Effector memory CD8-positive, alpha-beta T cell (primary cell): ENCODE results near the gene CD48.
A peak's percentile ranks its signal among the peaks of the same experiment; 100 is the strongest.
"Not testable (repeated sequence)": the region's sequence is repeated elsewhere in the genome, so short reads cannot be mapped to it uniquely, and the experiment has no call there.

Experiments used
- ATAC-seq: fragments of 150-1000 bp; cut with Tn5 transposase; replicated peaks from 2 replicates; pipeline ENCODE4 v1.10.0; 2021; ENCODE audit warnings: mild to moderate bottlenecking, moderate library complexity
- DNase-seq, 3 experiments: peaks; one replicate each; pipeline ENCODE4 v3.0.0; 2021
- H3K27ac Mint-ChIP-seq, 2 donors: one replicate each; pipeline ENCODE4 v1.8.0; 2022; ENCODE audit warnings: mild to moderate bottlenecking in 2 of 2, mixed read lengths in 2 of 2, moderate library complexity in 2 of 2
- H3K27me3 Mint-ChIP-seq, 2 donors: one replicate each; pipeline ENCODE4 v1.8.0; 2022; ENCODE audit warnings: mixed read lengths in 2 of 2
- H3K36me3 Mint-ChIP-seq: one replicate; pipeline ENCODE4 v1.8.0; 2022; ENCODE audit warnings: mild to moderate bottlenecking, moderate library complexity, mixed read lengths; ENCODE audit not compliant: insufficient read depth
- H3K4me1 Mint-ChIP-seq, 2 donors: one replicate each; pipeline ENCODE4 v1.8.0; 2022; ENCODE audit warnings: low read depth in 2 of 2, mixed read lengths in 2 of 2
- H3K4me3 Mint-ChIP-seq, 2 donors: one replicate each; pipeline ENCODE4 v1.8.0; 2022; ENCODE audit warnings: mild to moderate bottlenecking in 2 of 2, mixed read lengths in 2 of 2, moderate library complexity in 2 of 2
- H3K9me3 Mint-ChIP-seq, 2 donors: one replicate each; pipeline ENCODE4 v1.8.0; 2022; ENCODE audit warnings: mixed read lengths in 2 of 2

Gene CD48

GRCh38 chr1:160658162-160658813 lies 53.3 kb downstream of the CD48 start:
- no peak overlapping the region for H3K27ac Mint-ChIP-seq
- no peak for DNase-seq
- no peaks in the 10 kb centered on the region for H3K9me3 Mint-ChIP-seq
- peaks cover 17 to 27% of the 10 kb centered on the region in 2 donors for H3K4me1 Mint-ChIP-seq
- ATAC-seq, result no peak
- H3K36me3 Mint-ChIP-seq, result no peaks in the 10 kb centered on the region
- H3K27me3 Mint-ChIP-seq, result no peaks in the 10 kb centered on the region
- no peak overlapping the region for H3K4me3 Mint-ChIP-seq

DNA sequence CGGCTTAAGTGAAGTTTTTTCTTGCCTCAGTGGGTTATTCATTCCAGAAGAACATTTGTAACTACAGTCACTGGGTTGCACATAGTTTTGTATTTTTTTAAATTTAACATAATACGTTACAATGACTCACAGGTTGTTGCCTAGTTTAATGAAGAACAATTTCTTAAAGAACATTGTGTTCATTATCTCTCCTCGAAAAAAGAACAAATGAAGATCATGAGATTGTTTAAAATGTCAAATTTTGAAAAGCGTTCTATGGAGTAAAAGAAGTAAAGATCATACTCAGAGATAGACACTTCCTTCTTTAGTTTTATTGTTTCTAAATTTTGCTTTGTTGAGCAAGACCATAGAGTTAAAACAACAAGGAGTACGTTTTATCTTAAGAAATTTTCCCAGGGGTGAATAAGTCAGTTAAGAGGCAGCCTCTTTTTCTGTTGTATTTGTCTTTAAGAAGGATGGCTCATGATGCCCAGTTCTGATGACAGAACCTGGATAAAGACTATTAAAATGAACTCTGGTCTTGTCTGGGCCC lies 54.3 kb downstream of the CD48 start:
- H3K4me3 Mint-ChIP-seq, result no peak overlapping the region
- DNase-seq, result no peak
- ATAC-seq, result no peak
- H3K27ac Mint-ChIP-seq, result no peak overlapping the region
- H3K4me1 Mint-ChIP-seq, result peaks cover 7 to 20% of the 10 kb centered on the region in 2 donors
- no peaks in the 10 kb centered on the region for H3K36me3 Mint-ChIP-seq
- H3K27me3 Mint-ChIP-seq, result no peaks in the 10 kb centered on the region
- H3K9me3 Mint-ChIP-seq, result no peaks in the 10 kb centered on the region

GRCh38 chr1:160656737-160657136 lies 54.9 kb downstream of the CD48 start:
- peaks cover 4 to 14% of the 10 kb centered on the region in 2 donors for H3K4me1 Mint-ChIP-seq
- ATAC-seq, result no peak
- no peaks in the 10 kb centered on the region for H3K27me3 Mint-ChIP-seq
- no peak for DNase-seq
- H3K27ac Mint-ChIP-seq, result no peak overlapping the region
- no peak overlapping the region for H3K4me3 Mint-ChIP-seq
- no peaks in the 10 kb centered on the region for H3K36me3 Mint-ChIP-seq
- H3K9me3 Mint-ChIP-seq, result no peaks in the 10 kb centered on the region

GRCh38 chr1:160653620-160654016 lies 58.0 kb downstream of the CD48 start:
- Mint-ChIP-seq H3K4me1 (peaks cover 14 to 24% of the 10 kb centered on the region in 2 donors), H3K4me3 (no peak overlapping the region), H3K9me3 (no peaks in the 10 kb centered on the region), H3K27ac (peak overlapping the region in 1 of 2 donors; percentile 41), H3K36me3 (no peaks in the 10 kb centered on the region), H3K27me3 (no peaks in the 10 kb centered on the region)
- DNase-seq (no peak), ATAC-seq (no peak)

DNA sequence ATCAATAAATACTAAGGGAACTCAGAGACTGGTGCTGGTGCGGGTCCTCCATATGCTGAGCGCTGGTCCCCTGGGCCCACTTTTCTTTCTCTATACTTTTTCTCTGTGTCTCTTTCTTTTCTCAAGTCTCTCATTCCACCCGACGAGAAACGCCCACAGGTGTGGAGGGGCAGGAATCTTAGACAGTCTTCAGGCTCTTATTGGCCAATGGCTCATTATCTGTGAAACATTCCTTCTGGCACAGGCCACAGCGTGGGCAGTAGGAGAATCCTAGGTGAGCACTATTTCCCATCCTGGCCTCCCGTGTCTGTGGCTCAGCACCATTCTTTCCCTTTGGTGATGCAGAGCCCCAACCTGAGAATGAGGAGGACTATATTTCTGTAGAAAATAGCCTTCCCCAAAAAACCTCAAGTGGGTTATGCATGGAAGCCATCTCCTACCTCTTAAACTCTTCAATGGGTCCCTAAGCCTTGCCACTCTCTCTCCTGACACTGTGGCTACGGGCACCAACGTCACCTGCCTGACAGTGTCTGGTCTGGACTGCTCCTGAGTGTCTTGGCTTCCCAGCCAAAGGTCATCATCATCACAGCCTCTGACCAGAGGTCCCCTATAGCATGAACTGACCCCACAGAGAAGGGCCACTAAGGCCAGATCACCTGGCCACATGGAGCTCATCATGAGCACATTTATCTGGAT lies 58.5 kb downstream of the CD48 start:
- Mint-ChIP-seq H3K36me3 (no peaks in the 10 kb centered on the region), H3K4me3 (no peak overlapping the region), H3K4me1 (peaks cover 18 to 27% of the 10 kb centered on the region in 2 donors), H3K9me3 (no peaks in the 10 kb centered on the region), H3K27me3 (no peaks in the 10 kb centered on the region), H3K27ac (peak overlapping the region in 1 of 2 donors; percentile 41)
- ATAC-seq, result no peak
- DNase-seq, result no peak

GRCh38 chr1:160652065-160652641 lies 59.5 kb downstream of the CD48 start:
- DNase-seq, H3K9me3 Mint-ChIP-seq, ATAC-seq, H3K27me3 Mint-ChIP-seq, H3K4me3 Mint-ChIP-seq, H3K36me3 Mint-ChIP-seq: not testable (repeated sequence)
- Mint-ChIP-seq H3K4me1 (peaks cover 27 to 33% of the 10 kb centered on the region in 2 donors), H3K27ac (peak overlapping the region in 1 of 2 donors; percentile 61)

DNA sequence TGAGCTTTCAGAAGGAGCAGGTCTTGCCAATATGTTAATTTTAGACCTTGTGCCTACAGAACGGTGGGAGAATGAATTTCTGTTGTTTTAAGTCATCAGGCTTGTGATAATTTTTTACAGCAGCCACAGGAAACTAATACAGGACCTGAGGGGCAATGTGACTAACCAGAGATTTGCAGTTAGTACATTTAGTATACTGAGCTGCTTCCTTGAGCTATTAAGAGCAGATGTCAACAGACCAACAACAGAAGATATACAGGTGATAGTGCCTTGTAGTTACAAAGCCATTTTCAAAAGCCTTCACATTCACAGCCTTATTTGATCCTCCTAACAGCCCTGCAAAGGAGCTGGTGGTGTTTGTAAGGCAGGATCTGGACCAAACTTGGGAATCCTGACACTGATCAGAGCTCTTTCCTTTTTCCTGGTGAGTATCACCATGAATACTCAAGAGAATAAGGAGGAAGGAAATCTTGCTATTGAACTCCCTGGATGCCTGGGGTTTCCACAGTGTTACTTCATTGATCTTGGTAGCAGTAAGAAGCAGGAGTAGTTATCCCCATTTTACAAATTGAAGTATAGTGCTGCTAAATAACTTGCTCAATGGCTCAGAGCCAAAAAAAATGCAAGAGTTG lies 60.1 kb downstream of the CD48 start:
- peak overlapping the region; percentile 4 to 61 for H3K27ac Mint-ChIP-seq
- H3K9me3 Mint-ChIP-seq, result no peaks in the 10 kb centered on the region
- peaks cover 28 to 33% of the 10 kb centered on the region in 2 donors for H3K4me1 Mint-ChIP-seq
- H3K27me3 Mint-ChIP-seq, result no peaks in the 10 kb centered on the region
- H3K36me3 Mint-ChIP-seq, result no peaks in the 10 kb centered on the region
- ATAC-seq (peak; percentile 39), DNase-seq (no peak)
- peak overlapping the region; percentile 2 to 5 for H3K4me3 Mint-ChIP-seq

DNA sequence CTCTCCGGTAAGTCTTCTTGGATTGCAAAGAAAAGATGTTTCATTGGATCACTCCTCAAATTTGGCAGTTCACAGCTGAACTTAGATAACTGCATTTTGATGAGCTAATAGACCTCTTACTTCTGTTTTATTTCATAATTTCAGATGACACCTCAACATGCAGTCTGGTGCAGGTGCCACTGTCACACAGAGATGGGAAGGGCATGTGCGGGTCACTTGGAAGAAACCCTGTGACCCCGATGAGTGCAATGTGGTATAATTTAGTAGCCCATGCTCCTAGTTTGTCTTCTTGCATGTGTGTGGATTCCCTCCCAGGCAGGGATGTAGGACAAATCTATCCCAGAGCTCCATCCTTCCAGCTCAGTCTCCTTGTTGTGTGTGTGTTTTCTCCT lies 64.3 kb downstream of the CD48 start:
- no peak for DNase-seq

DNA sequence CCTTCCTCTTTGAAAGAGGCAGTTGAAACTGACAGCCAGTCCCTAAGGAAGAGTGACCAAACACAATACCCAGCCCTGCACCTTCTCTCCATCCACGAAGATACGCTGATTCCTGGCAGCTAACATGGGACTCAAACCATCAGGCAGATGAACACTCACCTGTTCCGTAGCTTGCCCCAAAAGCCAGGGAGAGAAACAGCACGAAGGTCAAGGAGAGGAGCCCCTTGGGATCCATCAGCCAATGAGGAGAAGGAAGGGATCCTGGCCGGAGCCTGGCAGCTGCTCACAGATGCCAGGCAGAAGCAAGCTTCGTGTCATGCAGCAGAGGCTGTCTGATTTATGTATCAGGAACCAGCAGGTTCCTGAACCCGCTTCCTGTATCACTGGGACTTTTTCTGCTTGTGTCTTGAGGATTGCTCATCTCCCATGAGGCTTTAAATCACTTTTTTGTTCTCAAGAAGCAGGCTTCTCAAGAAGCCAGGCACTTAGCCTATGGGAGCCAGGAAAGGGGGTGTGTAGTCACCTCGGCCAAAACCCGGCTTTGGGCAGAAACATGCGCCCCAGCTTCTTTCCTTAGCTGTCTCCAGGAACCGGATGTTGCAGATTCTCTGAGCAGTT lies 64.8 kb downstream of the CD48 start, which contains the start of gene SLAMF1:
Gene SLAMF1, minus strand, starts transcription at position 334 of the 618 bp plus-strand sequence. Its CDS starts 99 bp downstream, at position 235.
- Mint-ChIP-seq H3K4me1 (peaks cover 48 to 54% of the 10 kb centered on the region in 2 donors), H3K27ac (peak within 1 kb of the TSS; percentile 93 to 98), H3K4me3 (peak within 1 kb of the TSS; percentile 93 to 97), H3K27me3 (no peaks in the 10 kb centered on the region), H3K9me3 (no peaks in the 10 kb centered on the region), H3K36me3 (peaks cover 20% of the 10 kb centered on the region)
- ATAC-seq, result peak; percentile 76
- no peak for DNase-seq

More for the DNA sequence above, 64.3 kb downstream of the CD48 start:
- peaks cover 20% of the 10 kb centered on the region for H3K36me3 Mint-ChIP-seq
- no peaks in the 10 kb centered on the region for H3K27me3 Mint-ChIP-seq
- no peaks in the 10 kb centered on the region for H3K9me3 Mint-ChIP-seq
- peak; percentile 44 for ATAC-seq
- H3K27ac Mint-ChIP-seq, result peak overlapping the region; percentile 93 to 98
- H3K4me3 Mint-ChIP-seq, result peak overlapping the region; percentile 93 to 97
- H3K4me1 Mint-ChIP-seq, result peaks cover 45 to 50% of the 10 kb centered on the region in 2 donors

DNA sequence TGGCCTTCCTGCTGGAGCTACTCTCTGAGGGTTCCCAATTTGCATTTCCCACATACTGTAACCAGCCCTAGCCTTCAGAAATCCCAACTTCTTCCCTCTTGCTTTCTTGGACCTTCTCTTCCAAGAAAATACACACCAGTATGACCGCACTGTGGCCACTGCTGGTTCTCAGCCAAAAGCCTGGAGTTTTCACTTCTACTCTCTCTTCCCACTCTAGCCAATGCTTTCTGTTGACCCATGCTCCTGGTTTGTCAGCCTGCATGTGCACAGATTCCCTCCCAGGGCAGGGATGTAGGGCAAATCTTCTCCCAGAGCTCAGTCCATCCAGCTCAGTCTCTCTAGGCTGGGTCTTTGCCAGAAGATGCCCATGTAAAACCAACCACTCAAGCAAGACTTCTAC lies 65.4 kb downstream of the CD48 start:
- no peak for DNase-seq
- Mint-ChIP-seq H3K4me3 (peak overlapping the region; percentile 93 to 97), H3K36me3 (peaks cover 20% of the 10 kb centered on the region), H3K4me1 (peaks cover 47 to 53% of the 10 kb centered on the region in 2 donors), H3K27me3 (no peaks in the 10 kb centered on the region), H3K27ac (peak overlapping the region; percentile 93 to 98), H3K9me3 (no peaks in the 10 kb centered on the region)
- ATAC-seq, result no peak

- no peak for ATAC-seq
- peak overlapping the region; percentile 93 to 97 for H3K4me3 Mint-ChIP-seq
- no peaks in the 10 kb centered on the region for H3K27me3 Mint-ChIP-seq
- peak overlapping the region; percentile 93 to 98 for H3K27ac Mint-ChIP-seq
- no peak for DNase-seq
- H3K9me3 Mint-ChIP-seq, result no peaks in the 10 kb centered on the region
- peaks cover 23% of the 10 kb centered on the region for H3K36me3 Mint-ChIP-seq
- H3K4me1 Mint-ChIP-seq, result peaks cover 47 to 52% of the 10 kb centered on the region in 2 donors
Measured at GRCh38 chr1:160645386-160646130, 66.1 kb downstream of the CD48 start.

DNA sequence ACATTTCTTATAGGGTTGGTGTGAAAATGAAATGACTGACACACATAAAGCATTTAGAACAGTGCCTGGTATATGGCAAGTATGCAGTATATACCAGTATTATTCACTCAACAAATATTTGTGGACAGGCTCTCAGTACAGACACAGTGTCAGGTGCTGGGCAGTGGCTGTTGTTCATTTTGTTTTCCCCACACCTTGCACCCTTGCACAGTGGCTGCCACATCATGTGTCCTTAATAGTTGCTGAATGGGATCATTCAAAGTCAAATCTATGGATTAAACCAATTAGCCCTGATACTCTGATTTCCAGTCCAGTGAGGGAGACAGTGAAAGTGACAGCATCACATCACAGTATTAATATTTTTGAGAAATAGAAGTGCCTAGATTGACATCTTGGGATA lies 67.2 kb downstream of the CD48 start:
- H3K9me3 Mint-ChIP-seq, result no peaks in the 10 kb centered on the region
- no peaks in the 10 kb centered on the region for H3K27me3 Mint-ChIP-seq
- ATAC-seq (no peak), DNase-seq (no peak)
- peak overlapping the region; percentile 93 to 97 for H3K4me3 Mint-ChIP-seq
- peaks cover 27% of the 10 kb centered on the region for H3K36me3 Mint-ChIP-seq
- peak overlapping the region; percentile 93 to 98 for H3K27ac Mint-ChIP-seq
- H3K4me1 Mint-ChIP-seq, result peaks cover 54 to 62% of the 10 kb centered on the region in 2 donors
